Hepatocyte (in vitro differentiated cells): ENCODE results near the gene CAMTA2. TPM values are rescaled to one million over a fixed set of nuclear protein-coding genes. Genes with fewer than 3 reads are reported as not detected.

ENCODE experiments used
- DNase-seq: peaks from one replicate; pipeline ENCODE4 v3.0.0-alpha.2; 2016; ENCODE audit warnings: low spot score
- H2AFZ ChIP-seq: fragments of 200-600 bp; sonication (generic); 2 replicates; pipeline ENCODE4 v1.6.0; 2016; ENCODE audit warnings: antibody characterized with exemption, mild to moderate bottlenecking
- H3K27ac ChIP-seq: fragments of 200-600 bp; sonication (generic); 2 replicates; pipeline ENCODE4 v1.5.1; 2016; ENCODE audit warnings: mild to moderate bottlenecking
- H3K27me3 ChIP-seq: fragments of 200-600 bp; sonication (generic); 2 replicates; pipeline ENCODE4 v1.6.1; 2016
- H3K36me3 ChIP-seq: fragments of 200-600 bp; sonication (generic); replicated peaks from 2 replicates; pipeline ENCODE4 v1.5.1; 2016; ENCODE audit warnings: low read depth; ENCODE audit not compliant: insufficient read depth
- H3K4me1 ChIP-seq: fragments of 200-600 bp; sonication (generic); 2 replicates; pipeline ENCODE4 v1.5.1; 2016; ENCODE audit warnings: mild to moderate bottlenecking, moderate library complexity; ENCODE audit not compliant: insufficient read depth
- H3K4me2 ChIP-seq: fragments of 200-600 bp; sonication (generic); 2 replicates; pipeline ENCODE4 v1.6.0; 2016
- H3K4me3 ChIP-seq: fragments of 200-600 bp; sonication (generic); 2 replicates; pipeline ENCODE4 v1.5.1; 2016; ENCODE audit warnings: mild to moderate bottlenecking
- H3K79me2 ChIP-seq: fragments of 200-600 bp; sonication (generic); 2 replicates; pipeline ENCODE4 v1.6.0; 2017; ENCODE audit warnings: mild to moderate bottlenecking
- H3K9me2 ChIP-seq: fragments of 200-600 bp; sonication (generic); replicated peaks from 2 replicates; pipeline ENCODE4 v1.6.0; 2017; ENCODE audit warnings: mild to moderate bottlenecking; ENCODE audit not compliant: insufficient read depth
- H3K9me3 ChIP-seq: fragments of 200-600 bp; sonication (generic); 2 replicates; pipeline ENCODE4 v1.5.1; 2016; ENCODE audit warnings: low read depth, mild to moderate bottlenecking
- H4K20me1 ChIP-seq: fragments of 200-600 bp; sonication (generic); 2 replicates; pipeline ENCODE4 v1.6.0; 2016; ENCODE audit warnings: mild to moderate bottlenecking; ENCODE audit not compliant: insufficient read depth, poor library complexity, severe bottlenecking
- CTCF ChIP-seq: fragments of 200-600 bp; sonication (generic); IDR thresholded peaks from 2 replicates; pipeline ENCODE4 v1.5.1; 2016; ENCODE audit warnings: antibody characterized with exemption, mild to moderate bottlenecking; ENCODE audit not compliant: poor library complexity
- EZH2 ChIP-seq: fragments of 200-600 bp; sonication (generic); IDR thresholded peaks from 2 replicates; pipeline ENCODE4 v1.6.1; 2016; ENCODE audit warnings: antibody characterized with exemption, mild to moderate bottlenecking, borderline replicate concordance
- EZH2phosphoT487 ChIP-seq: fragments of 200-600 bp; sonication (generic); IDR thresholded peaks from one replicate; pipeline ENCODE4 v1.6.1; 2018; ENCODE audit warnings: antibody characterized with exemption, mild to moderate bottlenecking, low read depth, moderate library complexity; ENCODE audit not compliant: unreplicated experiment, severe bottlenecking
- WGBS: methylation state at CpG from one replicate; pipeline ENCODE4 v1.1.6; 2016; ENCODE audit warnings: low lambda C conversion rate; ENCODE audit errors: missing lambda C conversion rate; 5-methylcytosine and 5-hydroxymethylcytosine counted together
- polyA plus RNA-seq: library from polyadenylated mRNA; unstranded; fragments of >200 nt; fragmentation: Nextera tagmentation; extraction: Ambion mirVana; gene quantifications from 2 replicates; pipeline ENCODE4 v1.2.1, GENCODE V29; 2016
- total RNA-seq: library from RNA; depleted of rRNA; stranded (reverse); fragments of >200 nt; gene quantifications from 2 replicates; pipeline ENCODE4 v1.2.3, GENCODE V29; 2014

Gene CAMTA2
- total and polyA plus RNA-seq, 2 experiments from 2014 or later: 12.5 to 45.6 TPM

- Histone ChIP-seq H2AFZ (peak within 1 kb of the TSS; percentile 72), H3K9me2 (no peaks in the 10 kb centered on the region), H3K27me3 (no peaks in the 10 kb centered on the region), H4K20me1 (peaks cover 10% of the 10 kb centered on the region), H3K4me1 (peaks cover 22% of the 10 kb centered on the region), H3K27ac (peak within 1 kb of the TSS; percentile 100), H3K9me3 (no peaks in the 10 kb centered on the region), H3K4me3 (peak within 1 kb of the TSS; percentile 61), H3K4me2 (peak within 1 kb of the TSS; percentile 86), H3K36me3 (no peaks in the 10 kb centered on the region), H3K79me2 (peaks cover 25% of the 10 kb centered on the region)
- DNase-seq: peak; percentile 45
- 43% methylated on average over 6 of the region's 7 CpGs for WGBS
- TF ChIP-seq EZH2 (no peak), EZH2phosphoT487 (no peak), CTCF (no peak)
Observed at GRCh38 chr17:4950746-4951204, 36.7 kb downstream of the CAMTA2 start, which contains the start of gene ENO3. TSS of gene ENO3 (plus strand) at chr17:4951119. CDS start at chr17:4951830, 711 bp downstream.

GRCh38 chr17:4950075-4950745 is 37.3 kb downstream of the CAMTA2 start:
- H3K9me3 ChIP-seq: no peaks in the 10 kb centered on the region
- peak; percentile 59 for DNase-seq
- H3K4me3 ChIP-seq: peak overlapping the region; percentile 61
- TF ChIP-seq EZH2 (no peak), CTCF (no peak), EZH2phosphoT487 (no peak)
- H3K79me2 ChIP-seq: peaks cover 31% of the 10 kb centered on the region
- H3K27me3 ChIP-seq: no peaks in the 10 kb centered on the region
- H3K4me2 ChIP-seq: peak overlapping the region; percentile 86
- peak overlapping the region; percentile 100 for H3K27ac ChIP-seq
- H3K4me1 ChIP-seq: peaks cover 28% of the 10 kb centered on the region
- no peaks in the 10 kb centered on the region for H3K9me2 ChIP-seq
- peaks cover 16% of the 10 kb centered on the region for H4K20me1 ChIP-seq
- peak overlapping the region; percentile 72 for H2AFZ ChIP-seq
- 7% methylated on average over 33 of the region's 52 CpGs for WGBS
- no peaks in the 10 kb centered on the region for H3K36me3 ChIP-seq

GRCh38 chr17:4949321-4950074 is 38.0 kb downstream of the CAMTA2 start:
- TF ChIP-seq CTCF: no peak
- no peak for TF ChIP-seq EZH2
- TF ChIP-seq EZH2phosphoT487: no peak
- H3K36me3 ChIP-seq: no peaks in the 10 kb centered on the region
- H3K4me1 ChIP-seq: peaks cover 31% of the 10 kb centered on the region
- WGBS: 2% methylated on average over 20 of the region's 75 CpGs
- H2AFZ ChIP-seq: peak overlapping the region; percentile 72
- no peaks in the 10 kb centered on the region for H3K27me3 ChIP-seq
- peak overlapping the region; percentile 100 for H3K27ac ChIP-seq
- H4K20me1 ChIP-seq: peaks cover 21% of the 10 kb centered on the region
- peak overlapping the region; percentile 61 for H3K4me3 ChIP-seq
- peaks cover 38% of the 10 kb centered on the region for H3K79me2 ChIP-seq
- peak overlapping the region; percentile 86 for H3K4me2 ChIP-seq
- no peaks in the 10 kb centered on the region for H3K9me2 ChIP-seq
- DNase-seq: peak; percentile 92
- no peaks in the 10 kb centered on the region for H3K9me3 ChIP-seq
